Measurements from ENCODE around the gene SF3A1. TPM values are rescaled to one million over a fixed set of nuclear protein-coding genes. Genes with fewer than 3 reads are reported as not detected.
A peak's percentile ranks its signal among the peaks of the same experiment; 100 is the strongest.

The SF3A1 gene
- total and polyA plus RNA-seq, 9 of the 15 experiments (the other 6 are each of a cell fraction or from before 2014, with no cell fraction given), result 6.7 to 228 (median 13.0) TPM

GRCh38 chr22:30398685-30399680 lies 42.3 kb upstream of the SF3A1 start (continued):
- no peak for TF ChIP-seq ZBTB12 (CRISPR knock-in tag; IDR thresholded peaks at IDR 0.05)
- no peak for TF ChIP-seq PRMT5 (CRISPR knock-in tag; IDR thresholded peaks at IDR 0.05)
- TF ChIP-seq DEAF1 (CRISPR knock-in tag; IDR thresholded peaks at IDR 0.05), result no peak
- TF ChIP-seq HDAC2 (IDR thresholded peaks at IDR 0.05), result no peak
- TF ChIP-seq ZNF766 (CRISPR knock-in tag; conservative IDR thresholded peaks at IDR 0.05), result no peak
- no peak for TF ChIP-seq ZBTB11 (CRISPR knock-in tag; IDR thresholded peaks at IDR 0.05)
- no peak for TF ChIP-seq CSDE1 (IDR thresholded peaks at IDR 0.05)
- peak; percentile 13 to 34; a peak in 1 of 4 replicates for TF ChIP-seq KDM1A (IDR thresholded peaks at IDR 0.05)
- TF ChIP-seq ETV1 (tag; conservative IDR thresholded peaks at IDR 0.05; ENCODE audit: low read depth), result no peak
- no peak for TF ChIP-seq ZBTB43 (CRISPR knock-in tag; IDR thresholded peaks at IDR 0.05)
- no peak for TF ChIP-seq CREBBP (IDR thresholded peaks at IDR 0.05; ENCODE audit: low read depth, low read length)
- TF ChIP-seq KDM2B (CRISPR knock-in tag; IDR thresholded peaks at IDR 0.05), result no peak
- TF ChIP-seq CGGBP1 (CRISPR knock-in tag; IDR thresholded peaks at IDR 0.05), result no peak
- no peak for TF ChIP-seq JUN (IDR thresholded peaks at IDR 0.05; ENCODE audit: borderline replicate concordance, low read depth, low read length)
- TF ChIP-seq JUN (CRISPR knock-in tag; IDR thresholded peaks at IDR 0.05; ENCODE audit: borderline replicate concordance), result no peak

Measured in K562 (cell line).